Fibroblast of skin of left biceps (primary cell): ENCODE data around the gene LAD1.

Source experiments
- DNase-seq, 2 experiments: peaks; one replicate each; pipeline ENCODE4 v3.0.0-alpha.2; 2013; ENCODE audit warnings: low read depth in 2 of 2

LAD1 gene

GRCh38 chr1:201364808-201365105 is 34.4 kb downstream of the LAD1 start:
- no peak for DNase-seq

DNA sequence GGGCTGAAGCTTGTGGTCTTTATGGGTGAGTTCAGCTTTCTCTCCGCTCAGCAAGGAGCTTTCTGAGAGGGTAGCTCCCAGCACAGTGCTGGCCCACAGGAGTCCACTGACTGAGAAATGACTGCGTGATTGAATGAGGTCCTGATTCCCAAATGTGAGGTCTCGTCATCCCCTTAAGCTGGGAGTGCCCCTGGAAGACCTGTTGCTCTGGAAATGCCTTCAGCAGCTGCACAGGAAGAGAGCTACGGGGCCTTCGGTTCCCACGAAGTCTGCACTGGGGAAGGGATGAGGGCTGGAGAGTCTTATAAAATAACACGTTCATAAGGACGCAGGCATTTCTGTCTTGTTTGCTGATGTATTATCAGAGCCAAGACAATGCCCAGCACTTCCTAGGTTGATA is 35.7 kb downstream of the LAD1 start:
- no peak for DNase-seq

DNA sequence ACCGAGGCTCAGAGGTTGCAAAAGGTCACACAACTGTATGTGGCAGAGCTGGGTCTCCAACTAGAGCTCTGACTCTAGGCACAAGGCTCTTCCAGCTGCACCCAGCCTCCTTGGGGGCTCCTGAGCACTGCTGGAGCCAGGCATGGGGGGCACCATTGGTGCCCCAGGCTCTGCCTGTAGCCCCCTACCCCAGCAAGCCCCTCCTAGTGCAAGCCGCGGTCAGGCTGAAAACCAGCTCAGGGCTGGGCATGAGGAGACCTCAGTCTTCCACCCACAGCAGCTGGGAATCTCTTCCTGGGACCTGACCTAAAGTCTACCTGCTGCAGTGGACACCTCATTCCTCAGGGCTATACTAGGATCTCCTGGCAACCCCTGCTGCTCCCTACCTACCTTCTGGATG is 36.2 kb downstream of the LAD1 start:
- no peak for DNase-seq

DNA sequence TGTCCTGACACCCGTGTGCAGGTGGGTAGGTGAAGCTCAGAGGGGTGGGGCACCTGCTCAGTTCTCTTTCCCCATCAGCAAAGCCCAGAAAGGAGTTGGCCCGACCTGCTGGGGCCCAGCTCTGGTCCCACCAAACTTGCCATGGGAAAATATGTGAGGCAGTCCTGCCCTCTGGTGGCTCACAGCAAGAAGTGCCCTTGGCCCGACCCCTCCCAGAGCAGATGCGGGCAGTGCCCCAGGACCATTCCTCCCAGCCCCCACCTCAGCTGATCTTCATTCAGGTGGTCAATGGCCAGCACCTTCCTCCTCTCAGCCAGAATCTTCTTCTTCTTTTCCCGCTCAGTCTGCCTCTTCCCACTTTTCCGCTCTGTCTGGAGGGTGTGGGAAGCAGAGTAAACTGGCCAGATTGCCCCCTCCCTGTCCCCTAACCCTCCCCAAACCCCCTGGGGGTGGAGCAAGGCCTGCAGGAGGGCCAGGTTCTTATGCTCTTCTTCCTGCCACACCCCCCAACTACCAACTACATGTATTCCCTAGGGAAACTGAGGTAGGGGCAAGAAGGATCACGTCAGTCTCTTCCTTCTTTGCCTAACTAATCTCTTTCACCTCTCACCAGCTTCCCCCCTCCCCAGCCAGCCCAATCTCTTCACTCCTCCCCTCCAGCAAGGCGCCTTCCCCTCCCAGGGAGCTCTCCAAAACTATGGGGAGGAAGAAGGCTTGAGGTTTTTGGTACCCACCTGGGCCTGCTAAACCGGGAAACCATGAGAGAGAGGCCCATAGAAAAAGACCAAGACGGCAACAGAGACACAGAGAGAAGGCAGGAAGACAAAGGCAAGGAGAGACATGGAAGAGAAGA is 37.2 kb downstream of the LAD1 start:
- DNase-seq: no peak

DNA sequence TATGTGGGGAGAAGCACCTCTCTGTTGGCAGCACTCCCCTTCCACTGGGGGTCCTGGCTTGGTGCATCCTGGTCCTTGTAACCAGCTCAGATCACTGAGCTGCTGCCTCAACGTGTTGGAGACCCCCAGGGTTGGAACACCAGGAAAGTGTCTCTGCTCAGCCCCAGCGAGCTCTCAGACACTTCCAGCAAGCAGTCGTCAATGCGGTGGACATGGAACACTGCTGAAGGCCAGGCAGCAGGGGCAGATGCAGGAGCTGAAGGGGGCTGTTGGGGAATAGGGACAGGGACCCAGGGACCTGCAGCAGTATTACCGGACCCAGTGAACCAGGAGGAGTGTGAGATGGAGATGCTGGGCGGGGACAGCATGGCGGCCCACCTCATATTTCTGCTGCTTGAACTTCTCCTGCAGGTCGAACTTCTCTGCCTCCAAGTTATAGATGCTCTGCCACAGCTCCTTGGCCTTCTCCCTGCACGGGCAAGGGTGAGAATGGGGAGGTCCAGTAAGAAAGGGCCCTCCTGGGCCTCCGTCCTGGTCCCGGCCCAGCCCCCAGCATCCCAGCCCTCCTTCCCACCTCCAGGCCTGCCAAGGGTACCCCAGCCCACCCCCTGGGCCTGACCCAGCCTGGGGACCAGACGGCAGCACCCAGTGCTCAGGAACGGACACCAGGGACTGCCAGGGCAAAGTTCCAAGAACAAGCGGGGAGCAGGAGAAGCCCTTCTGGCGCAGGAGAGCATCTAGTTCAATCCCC is 38.0 kb downstream of the LAD1 start:
- DNase-seq: no peak

GRCh38 chr1:201360486-201360885 is 38.6 kb downstream of the LAD1 start:
- no peak for DNase-seq

DNA sequence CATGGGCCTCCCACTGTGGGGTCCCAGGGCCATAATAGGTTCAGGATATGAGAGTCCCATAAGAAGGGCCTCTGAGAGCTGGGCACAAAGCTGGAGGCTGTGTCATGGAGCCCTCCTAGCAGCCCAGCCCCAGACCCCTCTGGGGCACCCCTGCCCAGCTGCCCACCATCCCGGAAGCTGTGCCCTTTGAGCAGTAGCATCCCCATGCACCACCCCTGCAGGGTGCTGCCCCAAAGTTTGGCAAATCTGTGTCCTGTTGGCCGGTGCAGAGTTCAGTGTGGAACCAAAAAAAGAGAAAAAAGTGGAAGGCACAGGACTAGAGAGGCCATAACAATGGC is 39.3 kb downstream of the LAD1 start:
- no peak for DNase-seq

DNA sequence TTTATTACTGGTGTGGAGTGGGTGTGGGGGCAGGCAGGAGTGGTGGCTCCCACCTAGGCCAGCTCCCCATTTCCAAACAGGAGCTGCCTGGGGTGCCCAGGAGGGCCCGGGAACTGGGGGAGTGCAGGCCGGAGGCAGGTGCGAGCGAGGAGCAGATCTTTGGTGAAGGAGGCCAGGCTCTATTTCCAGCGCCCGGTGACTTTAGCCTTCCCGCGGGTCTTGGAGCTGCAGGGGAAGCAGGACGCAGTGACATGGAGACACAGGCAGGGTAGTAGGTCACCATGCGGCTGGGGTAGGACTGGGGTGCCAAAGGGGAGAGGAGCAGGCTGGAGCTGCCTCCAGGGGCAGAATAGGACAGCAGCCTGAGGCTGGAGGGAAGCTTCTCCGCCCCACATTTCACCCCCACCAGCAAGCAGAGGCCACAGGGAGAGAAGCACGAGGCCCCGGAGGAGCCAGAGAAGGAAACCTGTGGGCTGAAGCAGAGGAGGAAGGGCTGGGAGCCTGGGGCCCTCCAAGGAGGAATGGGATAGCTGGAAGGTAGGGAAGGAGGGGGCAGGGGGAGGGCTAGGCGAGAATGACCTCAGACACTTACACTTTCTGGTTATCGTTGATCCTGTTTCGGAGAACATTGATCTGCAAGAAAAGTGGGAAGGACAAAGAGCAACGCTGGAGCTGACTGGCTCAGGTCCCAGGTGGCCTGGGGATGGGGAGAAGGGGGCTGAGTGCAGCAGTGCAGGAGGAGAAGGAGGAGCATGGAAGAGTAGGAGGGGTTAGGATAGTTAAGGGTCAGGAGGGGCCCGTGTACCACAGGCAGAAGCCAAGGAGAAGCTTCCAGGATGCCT is 39.9 kb downstream of the LAD1 start:
- DNase-seq: no peak

- no peak for DNase-seq
Measured at GRCh38 chr1:201358596-201358995, 40.5 kb downstream of the LAD1 start.

GRCh38 chr1:201357636-201358348 is 41.3 kb downstream of the LAD1 start:
- no peak for DNase-seq

- no peak for DNase-seq
Measured at GRCh38 chr1:201357211-201357610, 41.9 kb downstream of the LAD1 start.

- DNase-seq: no peak
Measured at GRCh38 chr1:201356701-201357100, 42.4 kb downstream of the LAD1 start.

DNA sequence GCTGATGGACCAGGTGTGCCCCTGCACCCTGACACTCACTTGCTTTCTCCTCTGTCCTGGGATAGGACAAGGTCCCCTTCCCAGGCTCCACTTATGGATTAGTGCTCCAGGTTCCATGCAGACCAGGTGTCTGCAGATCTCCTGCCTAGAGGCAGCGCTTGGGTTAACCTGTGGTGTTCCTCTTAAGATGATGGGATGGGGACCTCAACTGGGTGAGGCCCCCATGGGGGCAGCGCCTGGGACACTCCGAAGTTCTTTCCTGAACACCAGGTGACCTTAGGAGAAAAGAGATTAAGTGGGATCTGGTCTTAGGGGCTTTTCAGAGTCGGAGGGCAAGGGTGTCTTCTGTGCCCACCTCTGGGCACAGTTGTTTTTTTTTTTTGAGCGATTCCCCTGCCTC is 42.9 kb downstream of the LAD1 start:
- DNase-seq: no peak

DNA sequence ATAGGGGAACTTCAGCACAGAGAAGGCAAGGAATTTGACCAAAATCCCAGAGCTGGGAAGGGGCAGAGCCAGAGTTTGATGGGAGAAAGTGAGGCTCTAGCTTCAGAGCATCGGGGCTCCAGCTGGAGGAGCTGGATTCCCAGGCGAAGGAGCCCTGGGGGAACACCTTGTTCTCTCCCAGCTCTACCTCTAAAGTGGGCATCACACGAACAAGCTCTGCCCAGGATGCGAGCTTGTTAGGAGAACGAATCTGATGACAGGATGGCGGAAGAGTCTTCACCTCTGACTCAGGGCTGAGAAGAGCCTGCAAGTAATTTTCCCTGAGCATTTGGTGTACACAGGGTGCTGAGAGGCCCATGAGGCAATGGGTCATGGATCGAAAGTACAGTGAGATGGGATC is 43.7 kb downstream of the LAD1 start:
- DNase-seq: no peak

DNA sequence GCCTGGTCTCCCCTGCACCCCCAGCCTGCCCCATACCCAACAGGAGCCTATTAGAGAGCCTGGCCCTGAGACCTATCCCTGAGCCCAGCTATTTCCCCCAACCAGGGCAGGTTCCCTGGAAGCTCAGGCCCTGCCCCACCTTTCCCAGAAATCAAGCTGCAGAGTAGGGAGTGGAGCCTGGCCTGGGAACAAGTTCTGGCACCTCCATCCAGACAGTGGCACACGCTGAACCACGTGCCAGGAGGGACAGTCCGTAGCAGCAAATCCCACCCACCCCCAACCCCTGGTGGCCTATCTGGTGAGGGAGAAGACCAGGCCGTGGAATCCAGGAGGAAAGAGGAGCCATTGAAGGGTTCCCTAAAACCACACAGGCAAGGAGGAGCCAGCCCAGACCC is 44.2 kb downstream of the LAD1 start:
- no peak for DNase-seq

- no peak for DNase-seq
Measured at GRCh38 chr1:201354151-201354900, 44.8 kb downstream of the LAD1 start.

DNA sequence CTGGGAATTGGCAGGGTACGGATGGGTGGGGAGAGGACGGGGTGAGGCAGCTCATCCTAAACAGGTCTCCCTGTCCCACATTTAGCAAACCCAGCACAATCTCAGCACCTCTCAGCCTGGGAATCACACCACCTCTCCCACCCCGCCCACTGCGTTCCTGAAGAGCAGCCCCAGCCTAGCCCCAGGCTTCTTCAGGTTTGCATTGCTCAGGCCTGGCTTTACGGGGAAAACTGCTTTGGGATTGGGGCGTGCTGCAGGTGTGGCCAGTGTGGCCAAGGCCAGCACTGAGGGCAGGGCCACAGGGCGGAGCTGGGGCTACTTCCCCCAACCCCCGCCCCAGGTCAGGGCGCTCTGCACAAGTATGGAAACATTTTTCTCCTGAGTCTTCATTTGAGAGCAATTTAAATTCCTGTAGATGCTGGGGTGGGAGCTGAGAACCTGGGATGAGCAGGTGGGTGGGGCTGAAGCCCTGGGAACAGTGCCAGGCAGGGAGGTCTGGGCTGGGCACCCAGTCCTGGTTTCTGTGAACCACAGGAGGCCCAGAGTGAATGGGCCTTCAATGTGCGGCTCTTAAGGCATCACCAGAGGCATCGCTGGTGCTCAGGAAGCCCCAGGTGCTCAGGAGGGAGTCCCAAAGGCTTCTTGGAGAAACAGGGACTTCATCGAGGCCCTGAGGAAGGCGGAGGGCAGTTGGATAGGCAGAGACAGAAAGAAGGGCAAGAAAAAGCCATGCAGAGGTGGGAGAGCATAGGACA is 45.8 kb downstream of the LAD1 start:
- DNase-seq: no peak

GRCh38 chr1:201351617-201352016 is 47.5 kb downstream of the LAD1 start:
- no peak for DNase-seq

- DNase-seq: no peak
Measured at GRCh38 chr1:201350884-201351283, 48.2 kb downstream of the LAD1 start.

DNA sequence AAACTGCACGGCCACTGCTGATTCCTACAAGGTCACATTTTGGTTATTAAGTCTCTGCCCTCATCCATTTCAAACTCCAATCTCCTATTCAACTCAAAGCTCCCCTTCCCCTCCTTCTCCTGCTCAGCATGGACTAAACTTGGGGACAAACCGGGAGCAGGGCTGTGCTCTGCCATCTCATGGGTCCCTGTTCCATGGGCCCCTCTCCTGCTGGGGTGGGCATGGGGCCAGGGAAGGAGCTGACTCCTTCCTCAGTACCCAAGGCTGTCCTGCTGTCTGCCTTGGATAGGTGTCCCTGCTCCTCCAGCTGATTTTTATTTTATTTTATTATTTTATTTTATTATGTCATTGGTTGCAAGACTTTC is 48.8 kb downstream of the LAD1 start:
- no peak for DNase-seq

DNA sequence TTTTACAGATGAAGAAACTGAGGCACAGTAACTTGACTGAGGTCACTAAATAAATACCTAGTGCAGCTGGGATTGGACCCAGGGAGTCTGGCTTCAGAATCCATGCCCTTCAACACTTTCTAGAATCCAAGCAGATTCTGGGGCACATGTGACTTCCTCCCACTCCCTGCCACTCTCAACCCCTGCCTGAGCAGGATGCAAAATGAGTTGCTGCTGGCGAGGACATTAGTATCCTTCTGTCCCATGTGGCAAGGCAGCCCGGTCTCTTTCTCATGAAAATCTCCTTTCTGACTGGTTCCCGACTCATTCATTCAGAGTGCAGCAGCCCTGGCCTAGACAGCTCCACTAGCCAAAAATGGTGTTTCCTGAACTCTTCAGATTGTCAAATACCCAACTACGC is 50.0 kb downstream of the LAD1 start:
- DNase-seq: no peak
